Heart left ventricle (tissue), 16 donors: ENCODE results near the gene GPX2. TPM values are rescaled to one million over a fixed set of nuclear protein-coding genes. Genes with fewer than 3 reads are reported as not detected.

Experiments used
- ATAC-seq, 4 donors: fragments of 200-7000 bp; cut with Tn5 transposase; one replicate each; pipeline ENCODE4 v1.9.1; 2020 to 2022; ENCODE audit warnings: moderate library complexity in 4 of 4, mild to moderate bottlenecking in 3 of 4, moderate number of reproducible peaks in 1 of 4
- DNase-seq, 5 donors: peaks; one replicate each; pipeline ENCODE4 v3.0.0-alpha.2; 2020
- H3K27ac ChIP-seq, 12 donors: fragments of 200-600 bp; sonication (generic) in 4 of 12; one replicate each; pipeline versions ENCODE4 v1.5.0 to v1.8.0; 2016 to 2022; ENCODE audit warnings: mild to moderate bottlenecking in 2 of 12
- H3K27me3 ChIP-seq, 9 donors: fragments of 200-600 bp; sonication (generic) in 2 of 9; one replicate each; pipeline versions ENCODE4 v1.5.1 to v1.8.0; 2016 to 2022; ENCODE audit warnings: mild to moderate bottlenecking in 3 of 9
- H3K36me3 ChIP-seq, 9 donors: fragments of 200-600 bp; sonication (generic) in 2 of 9; one replicate each; pipeline versions ENCODE4 v1.5.0 to v1.8.0; 2018 to 2022; ENCODE audit warnings: mild to moderate bottlenecking in 2 of 9
- H3K4me1 ChIP-seq, 12 donors: fragments of 200-600 bp; sonication (generic) in 4 of 12; one replicate each; pipeline versions ENCODE4 v1.5.0 to v1.8.0; 2016 to 2022; ENCODE audit warnings: mild to moderate bottlenecking in 3 of 12
- H3K4me3 ChIP-seq, 12 donors: fragments of 200-600 bp; sonication (generic) in 4 of 12; one replicate each; pipeline versions ENCODE4 v1.5.0 to v1.8.0; 2017 to 2022; ENCODE audit warnings: mild to moderate bottlenecking in 9 of 12, moderate library complexity in 4 of 12
- H3K9me3 ChIP-seq, 12 donors: fragments of 200-600 bp; sonication (generic) in 4 of 12; one replicate each; pipeline versions ENCODE4 v1.5.0 to v1.8.0; 2016 to 2022; ENCODE audit warnings: mild to moderate bottlenecking in 1 of 12
- POLR2A ChIP-seq, 2 donors: fragments of 450-650 bp; IDR thresholded peaks; one replicate each; pipeline ENCODE4 v1.6.1; 2017; ENCODE audit warnings: antibody characterized with exemption in 2 of 2, mild to moderate bottlenecking in 2 of 2, moderate library complexity in 2 of 2
- WGBS, 4 donors: extraction: QIAGEN DNeasy Blood & Tissue Kit in 2 of 4; methylation state at CpG; one replicate each; pipeline versions ENCODE4 v1.1.5 to v1.1.7; 2013 to 2018; 5-methylcytosine and 5-hydroxymethylcytosine counted together
- intact Hi-C, 10 donors: fragments of 100-400 bp; cut with DNase I; formaldehyde crosslinking; loops; one replicate each; pipeline versions ENCODE4 v1.11.1 to v1.14.2; 2022
- polyA plus RNA-seq, 2 donors: library from polyadenylated mRNA; stranded (reverse); fragments of 200-250 nt; gene quantifications; one replicate each; pipeline ENCODE4 v1.2.3, GENCODE V29; 2013
- total RNA-seq, 9 donors: library from RNA; depleted of rRNA in 2 of 9; stranded (reverse); fragments of >200 nt in 2 of 9; fragmentation: NEBNext Ultra II Directional in 3 of 9; extraction: Animal tissue kit (Norgen Biotek cat#: 25700) in 3 of 9; gene quantifications; one replicate each; pipeline versions ENCODE4 v1.1.0 to v1.2.4, GENCODE V29; 2016 to 2023
- TF ChIP-seq, protein P1 (sequence below), 12 donors: fragments of 200-600 bp; sonication (generic) in 4 of 12; IDR thresholded peaks; one replicate each; pipeline versions ENCODE4 v1.5.0 to v1.8.0; 2018 to 2022; ENCODE audit warnings: antibody characterized with exemption in 12 of 12, mild to moderate bottlenecking in 5 of 12
- donor health status: ischemic (EF 13 %, LVEDD 7.1; RV severe dilation, severe dysfunction).
- donor health status: healthy with polysubstance abuse.
- donor health status: DM: no; HTN: yes; CAD: no.
- donor health status: DM: no; HTN: no; CAD: no.
- donor health status: ischemic (EF 25% LVEDD 6.9; RV normal size, moderate dysfunction).
- donor health status: ischemic (EF 25% LVEDD 5.7; RV mildly dilated, moderate dysfunction).
- donor health status: healthy.
- donor health status: DM: yes; HTN: yes; CAD: no.
- donor health status: ischemic (EF 35%, LVEDD 5.7; RV mildly dilated, moderate dysfunction).
- donor health status: nonischemic (EF 11% LVEDD 7.7; RV severe dilation, severe dysfunction).
- donor health status: DM: yes; HTN: yes; CAD: no.
- donor health status: PGD.
- donor health status: ischemic (EF 29% LVEDD 5.4; RV normal size, mild dysfunction).
- donor health status: nonischemic (EF 23%, LVEDD 6.1; RV moderate dilation, normal function).

Gene GPX2
- total and polyA plus RNA-seq, 11 donors: 0.26 TPM; not detected in 10

DNA sequence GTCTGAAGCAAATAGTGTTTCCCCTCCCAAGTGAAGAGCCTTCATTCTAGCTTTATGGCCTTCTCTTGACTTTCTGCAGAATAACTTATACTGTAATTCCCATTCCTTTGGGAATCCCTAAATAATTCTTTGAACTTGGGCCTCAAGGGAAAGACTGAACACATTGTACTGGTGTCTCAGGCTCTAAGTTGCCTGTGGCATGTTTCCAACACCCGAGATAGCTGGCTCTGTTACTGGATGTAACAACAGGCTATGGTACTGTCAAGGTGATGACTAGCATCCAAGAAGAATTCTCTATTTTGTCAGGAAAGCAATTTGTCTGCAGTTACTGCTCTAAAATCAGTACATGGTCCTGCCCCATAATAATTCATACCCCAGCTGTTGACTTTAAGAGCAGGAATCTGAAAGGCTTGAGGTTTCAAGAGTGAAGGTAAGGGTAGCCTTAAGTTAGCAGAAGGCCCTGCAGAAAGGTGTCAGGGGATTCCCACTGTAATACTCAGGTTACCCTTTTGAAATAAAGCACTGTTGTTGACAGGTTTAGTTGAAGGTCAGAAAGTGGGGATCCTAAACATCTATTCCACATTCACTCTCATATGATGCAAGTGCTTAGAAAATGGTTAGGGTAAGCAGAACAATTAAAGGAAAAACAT, 5.2 kb downstream of the GPX2 start:
- ATAC-seq: peak; percentile 62 to 75 (median 72)
- Histone ChIP-seq H3K4me3 (no peak overlapping the region), H3K27ac (peak overlapping the region in 10 of 12 donors; percentile 0 to 54 (median 37)), H3K27me3 (no peaks in the 10 kb centered on the region), H3K9me3 (no peaks in the 10 kb centered on the region), H3K4me1 (peaks cover 0 to 34% (median 10%) of the 10 kb centered on the region in 12 donors), H3K36me3 (peaks cover 0 to 70% (median 26%) of the 10 kb centered on the region in 9 donors)
- intact Hi-C loops: no loop called here
- no peak for TF ChIP-seq POLR2A (IDR thresholded peaks at IDR 0.05)
- TF ChIP-seq, protein P1, sequence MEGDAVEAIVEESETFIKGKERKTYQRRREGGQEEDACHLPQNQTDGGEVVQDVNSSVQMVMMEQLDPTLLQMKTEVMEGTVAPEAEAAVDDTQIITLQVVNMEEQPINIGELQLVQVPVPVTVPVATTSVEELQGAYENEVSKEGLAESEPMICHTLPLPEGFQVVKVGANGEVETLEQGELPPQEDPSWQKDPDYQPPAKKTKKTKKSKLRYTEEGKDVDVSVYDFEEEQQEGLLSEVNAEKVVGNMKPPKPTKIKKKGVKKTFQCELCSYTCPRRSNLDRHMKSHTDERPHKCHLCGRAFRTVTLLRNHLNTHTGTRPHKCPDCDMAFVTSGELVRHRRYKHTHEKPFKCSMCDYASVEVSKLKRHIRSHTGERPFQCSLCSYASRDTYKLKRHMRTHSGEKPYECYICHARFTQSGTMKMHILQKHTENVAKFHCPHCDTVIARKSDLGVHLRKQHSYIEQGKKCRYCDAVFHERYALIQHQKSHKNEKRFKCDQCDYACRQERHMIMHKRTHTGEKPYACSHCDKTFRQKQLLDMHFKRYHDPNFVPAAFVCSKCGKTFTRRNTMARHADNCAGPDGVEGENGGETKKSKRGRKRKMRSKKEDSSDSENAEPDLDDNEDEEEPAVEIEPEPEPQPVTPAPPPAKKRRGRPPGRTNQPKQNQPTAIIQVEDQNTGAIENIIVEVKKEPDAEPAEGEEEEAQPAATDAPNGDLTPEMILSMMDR (IDR thresholded peaks at IDR 0.05): no peak
- 0 to 14% (median 5%) methylated on average over 1 of the region's 1 CpG for WGBS, 4 donors
- peak in 1 of 5 donors; percentile 74 for DNase-seq

DNA sequence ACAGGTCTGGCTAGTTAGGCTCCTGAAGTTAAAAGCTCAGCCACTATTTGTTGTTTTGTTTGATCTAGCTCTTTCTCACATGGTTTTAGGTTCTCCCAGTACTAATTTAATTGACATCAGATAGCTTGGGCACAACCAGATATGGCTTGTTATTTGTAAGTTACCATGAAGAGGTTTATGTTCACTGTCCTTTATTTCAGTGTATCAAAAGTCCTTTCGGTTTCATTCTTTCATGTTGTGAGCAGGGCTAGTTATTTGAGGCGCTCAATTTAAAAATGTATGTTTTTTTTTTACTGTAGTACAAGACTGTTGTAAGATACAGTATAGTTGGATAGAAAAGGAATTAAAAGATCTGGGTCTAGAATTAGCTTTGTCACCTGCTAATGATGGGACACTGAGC, 7.0 kb downstream of the GPX2 start:
- peaks cover 0 to 75% (median 44%) of the 10 kb centered on the region in 9 donors for H3K36me3 ChIP-seq
- no peaks in the 10 kb centered on the region for H3K9me3 ChIP-seq
- ATAC-seq: no peak
- WGBS, 4 donors: 88 to 94% (median 92%) methylated on average over 2 of the region's 2 CpGs
- peak overlapping the region in 6 of 12 donors; percentile 9 to 54 (median 18) for H3K27ac ChIP-seq
- no peak for DNase-seq
- H3K27me3 ChIP-seq: no peaks in the 10 kb centered on the region
- TF ChIP-seq, protein P1 (IDR thresholded peaks at IDR 0.05): no peak
- no peak for TF ChIP-seq POLR2A (IDR thresholded peaks at IDR 0.05)
- no peak overlapping the region for H3K4me3 ChIP-seq
- peaks cover 0 to 38% (median 11%) of the 10 kb centered on the region in 12 donors for H3K4me1 ChIP-seq
- intact Hi-C loops: no loop called here

DNA sequence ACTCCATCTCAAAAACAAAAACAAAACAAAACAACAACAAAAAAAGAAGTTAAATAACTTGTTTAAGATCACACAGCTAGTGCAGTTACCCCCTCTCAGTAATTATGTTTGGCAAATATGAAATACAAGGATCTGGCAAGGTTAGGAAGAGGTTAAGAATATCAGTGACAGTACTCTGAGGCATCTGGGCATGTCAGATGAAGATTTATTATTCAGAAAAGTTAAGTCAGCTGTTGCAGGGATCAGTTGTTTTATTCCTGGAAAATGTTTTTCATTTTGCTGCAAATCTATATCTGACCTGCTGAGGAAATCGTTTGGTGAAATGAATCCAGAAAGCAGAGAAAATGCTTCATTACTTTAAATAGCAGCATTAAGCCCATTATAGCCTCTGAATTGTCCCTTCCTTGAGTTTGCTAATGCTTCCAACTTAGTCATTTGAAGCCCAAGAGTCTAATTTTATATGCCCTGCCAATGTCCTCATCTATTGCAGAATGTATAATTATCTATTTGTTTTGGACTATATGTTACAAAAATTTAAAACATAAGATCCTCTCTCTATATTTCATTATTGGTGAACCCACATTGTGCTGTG, 8.1 kb downstream of the GPX2 start:
- intact Hi-C loops: no loop called here
- Histone ChIP-seq H3K27me3 (no peaks in the 10 kb centered on the region), H3K36me3 (peaks cover 0 to 75% (median 46%) of the 10 kb centered on the region in 9 donors), H3K4me3 (no peak overlapping the region), H3K4me1 (peaks cover 0 to 49% (median 22%) of the 10 kb centered on the region in 12 donors), H3K9me3 (no peaks in the 10 kb centered on the region), H3K27ac (peak overlapping the region in 2 of 12 donors; percentile 3 to 28)
- no peak for ATAC-seq
- TF ChIP-seq, protein P1 (IDR thresholded peaks at IDR 0.05): no peak
- TF ChIP-seq POLR2A (IDR thresholded peaks at IDR 0.05): no peak
- DNase-seq: no peak
- 36 to 67% (median 56%) methylated on average over 1 of the region's 1 CpG for WGBS, 4 donors

DNA sequence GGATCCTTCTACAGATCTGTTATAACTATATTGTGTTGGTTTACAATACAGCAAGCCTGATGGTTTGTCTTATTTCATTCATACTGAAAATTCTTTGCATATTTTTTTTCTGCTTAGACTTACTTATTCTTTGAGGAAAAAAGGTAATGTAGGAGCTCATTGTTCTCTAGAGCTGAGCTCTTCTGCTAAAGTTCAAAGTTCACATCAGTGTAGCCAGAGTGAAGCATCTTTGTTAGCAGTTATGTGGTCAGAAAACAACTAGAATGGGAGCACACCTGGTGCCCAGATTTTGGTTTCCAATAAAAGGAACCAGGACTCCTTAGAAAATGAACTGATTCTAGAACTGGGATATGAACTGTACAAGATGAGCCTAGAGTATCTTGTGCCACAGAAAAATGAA, 10.3 kb downstream of the GPX2 start:
- intact Hi-C loops: no loop called here
- Histone ChIP-seq H3K4me1 (peaks cover 0 to 52% (median 25%) of the 10 kb centered on the region in 12 donors), H3K9me3 (no peaks in the 10 kb centered on the region), H3K27me3 (no peaks in the 10 kb centered on the region), H3K36me3 (peaks cover 0 to 81% (median 66%) of the 10 kb centered on the region in 9 donors), H3K27ac (peak overlapping the region in 2 of 12 donors; percentile 1 to 7), H3K4me3 (no peak overlapping the region)
- no peak for DNase-seq
- no peak for ATAC-seq
- TF ChIP-seq, protein P1 (IDR thresholded peaks at IDR 0.05): no peak
- no peak for TF ChIP-seq POLR2A (IDR thresholded peaks at IDR 0.05)
